Memory B cell (primary cell): ENCODE results near the gene DOK1.
"Not testable (repeated sequence)": the region's sequence is repeated elsewhere in the genome, so short reads cannot be mapped to it uniquely, and the experiment has no call there.

Experiments used
- ATAC-seq: fragments of 150-1000 bp; cut with Tn5 transposase; 2 replicates; pipeline ENCODE4 v1.10.0; 2021; ENCODE audit warnings: low read depth, mild to moderate bottlenecking, moderate library complexity
- DNase-seq, 2 donors: peaks; one replicate each; pipeline ENCODE4 v3.0.0; 2022; ENCODE audit warnings: low spot score in 2 of 2
- H3K27ac Mint-ChIP-seq: one replicate; pipeline ENCODE4 v1.8.0; 2022; ENCODE audit warnings: mild to moderate bottlenecking, moderate library complexity, mixed read lengths
- H3K27me3 Mint-ChIP-seq: one replicate; pipeline ENCODE4 v1.8.0; 2022; ENCODE audit warnings: mixed read lengths
- H3K36me3 Mint-ChIP-seq: one replicate; pipeline ENCODE4 v1.8.0; 2022; ENCODE audit warnings: mild to moderate bottlenecking, mixed read lengths
- H3K4me1 Mint-ChIP-seq: one replicate; pipeline ENCODE4 v1.8.0; 2022; ENCODE audit warnings: mixed read lengths
- H3K4me3 Mint-ChIP-seq: one replicate; pipeline ENCODE4 v1.8.0; 2022; ENCODE audit warnings: mild to moderate bottlenecking, moderate library complexity, mixed read lengths
- H3K9me3 Mint-ChIP-seq: one replicate; pipeline ENCODE4 v1.8.0; 2022; ENCODE audit warnings: mixed read lengths

The DOK1 gene

DNA sequence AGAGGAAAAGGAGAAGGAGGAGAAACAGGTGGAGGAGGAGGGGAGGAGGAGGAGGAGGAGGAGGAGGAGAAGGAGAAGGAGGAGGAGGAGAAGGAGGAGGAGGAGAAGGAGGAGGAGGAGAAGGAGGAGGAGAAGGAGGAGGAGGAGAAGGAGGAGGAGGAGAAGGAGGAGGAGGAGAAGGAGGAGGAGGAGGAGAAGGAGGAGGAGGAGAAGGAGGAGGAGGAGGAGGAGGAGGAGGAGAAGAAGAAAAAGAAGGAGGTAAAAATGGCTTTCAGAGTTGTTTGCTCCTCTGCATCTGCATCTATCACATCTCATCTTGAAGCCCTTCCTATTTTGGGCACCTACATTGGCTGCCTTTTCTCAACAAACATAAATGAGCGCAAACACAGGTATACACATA is 6.5 kb downstream of the DOK1 start:
- H3K27ac Mint-ChIP-seq, H3K27me3 Mint-ChIP-seq, H3K4me3 Mint-ChIP-seq, H3K36me3 Mint-ChIP-seq, DNase-seq, ATAC-seq, H3K9me3 Mint-ChIP-seq, H3K4me1 Mint-ChIP-seq: not testable (repeated sequence)

DNA sequence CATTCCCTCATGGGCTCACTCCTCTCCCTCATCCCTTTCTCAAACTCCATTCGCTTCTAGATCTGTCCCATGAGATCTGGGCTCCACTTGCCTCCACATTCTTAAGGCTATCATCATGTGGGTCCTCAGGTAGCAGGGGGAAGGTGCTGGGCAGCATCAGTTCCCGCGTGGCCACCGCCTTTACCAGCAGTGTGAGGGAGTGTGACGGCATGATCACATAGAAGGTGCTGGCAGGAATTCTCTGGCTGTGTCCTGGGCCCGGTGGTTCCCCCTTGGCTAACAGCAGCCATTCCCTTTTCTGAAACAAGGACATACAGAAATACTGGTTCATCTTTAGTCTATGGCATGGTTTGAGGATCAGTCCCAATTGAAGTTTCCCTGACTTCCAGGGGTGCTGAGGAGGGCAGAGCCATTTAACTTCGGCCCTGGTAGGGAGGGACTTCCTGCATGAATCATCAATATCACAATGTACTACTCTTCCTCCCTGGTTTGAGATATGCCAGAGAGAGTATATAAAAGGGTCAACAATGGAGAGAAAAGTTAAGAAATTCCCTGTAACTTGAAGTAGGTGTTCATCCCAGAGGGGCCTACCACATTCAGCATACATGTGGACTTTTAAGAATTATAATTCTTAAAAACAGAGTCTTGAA is 7.7 kb downstream of the DOK1 start:
- H3K9me3 Mint-ChIP-seq, result no peaks in the 10 kb centered on the region
- no peak for ATAC-seq
- H3K4me1 Mint-ChIP-seq, result peaks cover 3% of the 10 kb centered on the region
- no peaks in the 10 kb centered on the region for H3K36me3 Mint-ChIP-seq
- no peaks in the 10 kb centered on the region for H3K27me3 Mint-ChIP-seq
- H3K4me3 Mint-ChIP-seq, result no peak overlapping the region
- H3K27ac Mint-ChIP-seq, result no peak overlapping the region
- DNase-seq, result no peak

DNA sequence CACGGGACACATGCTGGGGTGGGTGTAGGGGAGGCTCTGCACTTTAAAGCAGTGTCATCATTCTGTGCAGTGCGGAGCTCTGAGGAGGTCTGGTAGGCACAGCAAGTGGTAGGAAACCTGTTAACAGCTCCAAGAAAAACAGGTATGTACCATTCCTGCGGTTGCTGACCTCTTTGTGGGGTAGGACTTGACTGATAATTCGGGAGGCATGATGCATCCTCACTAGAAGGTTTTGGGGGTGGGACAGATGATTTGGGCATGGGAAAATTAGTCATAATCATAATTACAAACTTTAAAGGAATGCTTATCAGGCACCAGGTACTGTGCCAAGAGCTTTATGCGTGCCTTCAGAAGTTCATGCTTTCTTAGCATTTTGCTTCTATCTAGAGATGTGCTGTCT is 9.7 kb downstream of the DOK1 start:
- Mint-ChIP-seq H3K9me3 (no peaks in the 10 kb centered on the region), H3K27ac (no peak overlapping the region), H3K27me3 (no peaks in the 10 kb centered on the region), H3K4me1 (peaks cover 6% of the 10 kb centered on the region), H3K4me3 (no peak overlapping the region), H3K36me3 (no peaks in the 10 kb centered on the region)
- no peak for DNase-seq
- no peak for ATAC-seq

DNA sequence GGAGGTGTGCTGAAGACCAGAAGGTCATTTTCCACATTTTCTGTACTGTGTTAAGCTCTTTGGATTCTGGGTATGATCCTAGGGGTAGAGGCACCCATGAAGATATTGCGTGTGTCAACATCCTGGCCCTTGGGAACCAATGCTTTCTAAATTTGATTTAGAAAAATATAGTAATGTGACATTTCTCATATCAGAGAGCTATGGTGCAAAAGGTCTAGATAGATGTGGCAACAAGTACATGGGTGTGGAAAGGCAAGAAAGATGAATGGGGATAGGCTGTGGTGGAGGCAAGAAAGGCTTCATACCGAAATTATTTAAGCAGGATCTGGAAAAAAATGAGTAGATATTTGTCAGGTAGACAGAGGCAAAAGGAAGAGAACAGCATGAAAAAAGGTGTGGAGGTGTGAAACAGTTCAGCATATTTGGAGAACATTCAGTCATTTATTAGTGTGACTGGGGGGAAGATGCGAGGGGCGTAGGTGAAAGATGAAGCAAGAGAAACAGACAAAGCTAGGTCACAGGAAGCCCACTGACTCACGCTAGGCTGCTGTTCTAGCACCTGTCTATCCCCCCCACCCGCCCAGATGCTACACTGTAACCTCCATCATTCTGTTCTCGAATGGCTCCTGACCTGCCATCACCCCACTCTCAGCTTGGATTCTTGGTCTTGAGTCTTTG is 11.7 kb downstream of the DOK1 start:
- Mint-ChIP-seq H3K4me1 (peaks cover 7% of the 10 kb centered on the region), H3K36me3 (no peaks in the 10 kb centered on the region), H3K27me3 (no peaks in the 10 kb centered on the region), H3K4me3 (no peak overlapping the region), H3K9me3 (no peaks in the 10 kb centered on the region), H3K27ac (no peak overlapping the region)
- DNase-seq, result no peak
- ATAC-seq, result no peak

DNA sequence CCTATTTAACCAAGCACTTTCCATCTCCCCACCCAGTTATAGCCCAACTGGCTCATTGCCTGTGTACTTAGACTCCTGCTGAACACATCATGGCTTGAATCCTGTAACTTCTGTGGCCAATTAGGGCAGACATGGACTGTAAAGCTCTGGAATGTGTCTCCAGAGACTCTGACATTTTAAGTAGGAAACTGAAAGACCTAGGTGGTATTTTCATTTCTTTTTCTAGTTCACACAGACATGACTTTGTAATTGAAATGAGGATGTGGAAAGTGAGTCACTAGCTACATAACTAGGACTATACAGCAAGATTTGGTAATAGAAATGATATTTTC is 12.2 kb downstream of the DOK1 start:
- Mint-ChIP-seq H3K36me3 (no peaks in the 10 kb centered on the region), H3K4me3 (no peak overlapping the region), H3K4me1 (peaks cover 7% of the 10 kb centered on the region), H3K9me3 (no peaks in the 10 kb centered on the region), H3K27ac (no peak overlapping the region), H3K27me3 (no peaks in the 10 kb centered on the region)
- no peak for ATAC-seq
- DNase-seq, result no peak

DNA sequence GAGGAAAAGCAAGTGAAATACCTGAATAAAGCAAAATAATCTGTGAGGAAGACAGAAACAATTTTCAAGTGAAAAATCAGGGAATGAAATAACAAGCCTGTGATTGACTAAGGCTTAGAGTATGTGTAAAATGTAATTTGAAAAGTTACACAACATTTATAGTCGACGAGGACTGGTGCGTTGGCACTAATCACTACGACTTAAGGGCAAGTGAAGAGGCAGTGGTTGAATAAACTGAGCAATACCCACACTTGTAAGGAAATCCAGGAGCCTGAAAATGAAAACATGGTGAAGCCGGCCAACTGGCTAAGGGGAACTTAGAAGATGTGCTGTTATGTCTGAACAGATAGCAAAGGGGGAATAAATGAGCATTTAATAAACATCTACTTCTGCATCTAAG is 13.4 kb downstream of the DOK1 start:
- H3K36me3 Mint-ChIP-seq, result no peaks in the 10 kb centered on the region
- ATAC-seq (no peak), DNase-seq (no peak)
- H3K4me1 Mint-ChIP-seq, result peaks cover 9% of the 10 kb centered on the region
- H3K27me3 Mint-ChIP-seq, result no peaks in the 10 kb centered on the region
- H3K9me3 Mint-ChIP-seq, result no peaks in the 10 kb centered on the region
- H3K4me3 Mint-ChIP-seq, result no peak overlapping the region
- no peak overlapping the region for H3K27ac Mint-ChIP-seq

DNA sequence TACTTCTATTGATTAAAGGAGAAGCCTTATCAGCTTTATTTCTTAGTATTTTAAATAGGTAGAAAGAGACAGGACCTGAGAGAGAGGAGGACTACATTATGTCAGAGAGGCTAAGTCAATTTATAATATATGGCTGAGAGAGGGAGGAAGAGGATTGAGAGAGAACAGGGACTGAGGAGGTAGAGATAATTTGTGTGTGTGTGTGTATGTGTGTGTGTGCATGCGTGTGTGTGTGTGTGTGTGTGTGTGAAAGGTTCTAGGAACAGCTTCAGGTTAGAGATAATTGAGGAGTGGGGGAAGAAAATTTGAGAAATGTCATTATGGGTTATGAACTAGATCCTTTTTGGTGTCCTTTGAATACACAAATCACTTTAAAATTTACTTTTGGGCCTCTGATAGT is 15.2 kb downstream of the DOK1 start:
- Mint-ChIP-seq H3K4me1 (peaks cover 22% of the 10 kb centered on the region), H3K27ac (no peak overlapping the region), H3K27me3 (no peaks in the 10 kb centered on the region), H3K4me3 (no peak overlapping the region), H3K9me3 (peaks cover 2% of the 10 kb centered on the region), H3K36me3 (no peaks in the 10 kb centered on the region)
- DNase-seq (no peak), ATAC-seq (no peak)

DNA sequence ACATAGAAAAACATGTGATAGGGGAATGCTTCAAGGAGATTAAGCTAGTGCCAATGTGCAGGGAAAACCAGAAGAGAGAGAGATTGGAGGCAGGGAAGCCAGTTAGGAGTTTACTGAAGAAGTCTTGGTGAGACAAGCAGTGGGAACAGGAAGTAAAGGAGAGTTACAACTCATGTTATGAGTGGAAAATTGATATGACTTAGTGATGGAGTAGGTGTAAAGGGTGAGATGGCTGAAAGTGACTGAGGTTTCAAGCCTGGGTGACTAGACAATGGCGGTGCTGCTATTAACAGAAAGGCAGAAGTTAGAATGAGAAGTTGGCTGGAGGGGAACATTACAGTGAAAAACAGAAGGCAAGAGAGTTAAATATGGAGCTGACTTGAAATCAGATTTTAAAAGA is 16.5 kb downstream of the DOK1 start:
- Mint-ChIP-seq H3K27me3 (no peaks in the 10 kb centered on the region), H3K4me1 (peaks cover 22% of the 10 kb centered on the region), H3K27ac (no peak overlapping the region), H3K4me3 (no peak overlapping the region), H3K9me3 (peaks cover 2% of the 10 kb centered on the region), H3K36me3 (no peaks in the 10 kb centered on the region)
- no peak for DNase-seq
- peak; percentile 91 for ATAC-seq

DNA sequence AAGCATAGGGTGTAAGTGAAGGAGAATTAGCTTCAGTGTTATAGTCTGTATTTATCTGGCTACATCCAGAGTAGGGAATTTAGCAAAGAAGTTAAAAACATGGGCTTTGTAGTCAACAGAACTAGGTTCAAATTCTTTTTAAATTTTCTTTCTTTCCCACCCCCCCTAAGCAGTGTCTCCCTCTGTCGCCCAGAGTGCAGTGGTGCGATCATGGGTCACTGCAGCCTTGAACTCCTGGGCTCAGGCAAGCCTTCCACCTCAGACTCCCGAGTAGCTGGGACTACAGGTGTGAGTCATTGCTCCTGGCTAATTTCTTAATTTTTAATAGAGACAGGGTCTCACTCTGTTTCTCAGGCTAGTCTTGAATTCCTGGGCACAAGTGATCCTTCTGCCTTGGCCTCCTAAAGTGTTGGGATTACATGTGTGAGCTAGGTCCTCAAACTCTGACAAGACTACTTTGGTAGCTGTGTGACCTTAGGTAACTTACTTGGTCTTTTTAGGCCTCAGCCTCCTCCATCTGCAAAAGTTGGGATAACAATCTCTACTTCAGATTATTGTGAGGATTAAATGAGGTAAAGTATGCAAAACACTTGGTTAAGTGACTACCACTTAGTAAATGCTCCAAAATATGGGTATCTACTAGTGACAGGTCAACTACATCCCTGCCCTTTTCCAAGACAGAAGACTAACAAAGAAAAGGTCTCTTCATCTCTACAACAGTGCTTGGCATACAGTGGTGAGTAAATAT is 17.8 kb downstream of the DOK1 start:
- no peak for ATAC-seq
- Mint-ChIP-seq H3K27me3 (no peaks in the 10 kb centered on the region), H3K36me3 (no peaks in the 10 kb centered on the region), H3K4me1 (peaks cover 33% of the 10 kb centered on the region), H3K9me3 (peaks cover 2% of the 10 kb centered on the region), H3K4me3 (no peak overlapping the region), H3K27ac (no peak overlapping the region)
- DNase-seq, result no peak

DNA sequence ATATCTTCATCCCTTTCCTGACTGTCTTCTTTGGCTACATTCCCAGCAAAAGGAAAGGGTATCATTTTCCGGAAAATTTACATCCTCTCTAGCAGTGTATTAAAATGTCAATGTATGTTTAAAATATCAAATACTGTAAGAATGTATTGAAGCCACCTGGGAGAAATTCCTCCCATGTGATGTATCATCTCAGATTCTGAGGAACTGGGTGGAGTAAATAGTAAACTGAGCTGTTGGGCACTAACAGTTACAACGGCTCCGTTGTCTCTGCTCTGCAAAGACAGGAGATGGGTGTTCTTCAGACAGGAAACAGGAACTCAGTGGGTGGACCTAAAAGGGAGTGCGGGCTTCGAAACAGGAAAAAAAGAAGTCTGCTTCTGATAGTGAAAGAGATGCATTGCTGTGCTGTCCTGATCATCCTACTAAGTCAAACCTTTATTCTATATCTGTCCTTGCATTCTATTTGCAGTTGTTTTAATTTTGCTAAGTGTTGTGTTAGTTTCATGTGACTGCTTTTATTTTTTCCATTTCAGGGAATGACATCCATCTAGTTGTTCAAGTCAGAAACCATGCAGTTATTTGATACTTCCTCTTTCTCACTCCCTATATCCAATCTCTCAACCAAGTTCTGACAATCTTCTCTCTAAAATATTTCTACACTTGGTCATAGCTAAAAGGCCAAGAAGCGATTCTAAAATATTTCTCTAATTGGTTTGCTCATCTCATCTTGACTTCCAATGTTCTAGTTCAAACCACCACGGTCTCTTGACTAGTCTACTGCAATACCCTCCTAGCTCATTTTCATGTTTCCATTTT is 19.4 kb downstream of the DOK1 start:
- Mint-ChIP-seq H3K27ac (peak overlapping the region; percentile 80), H3K27me3 (no peaks in the 10 kb centered on the region), H3K36me3 (no peaks in the 10 kb centered on the region), H3K4me1 (peaks cover 31% of the 10 kb centered on the region), H3K9me3 (peaks cover 2% of the 10 kb centered on the region), H3K4me3 (peak overlapping the region; percentile 70)
- ATAC-seq (peak; percentile 66), DNase-seq (no peak)

DNA sequence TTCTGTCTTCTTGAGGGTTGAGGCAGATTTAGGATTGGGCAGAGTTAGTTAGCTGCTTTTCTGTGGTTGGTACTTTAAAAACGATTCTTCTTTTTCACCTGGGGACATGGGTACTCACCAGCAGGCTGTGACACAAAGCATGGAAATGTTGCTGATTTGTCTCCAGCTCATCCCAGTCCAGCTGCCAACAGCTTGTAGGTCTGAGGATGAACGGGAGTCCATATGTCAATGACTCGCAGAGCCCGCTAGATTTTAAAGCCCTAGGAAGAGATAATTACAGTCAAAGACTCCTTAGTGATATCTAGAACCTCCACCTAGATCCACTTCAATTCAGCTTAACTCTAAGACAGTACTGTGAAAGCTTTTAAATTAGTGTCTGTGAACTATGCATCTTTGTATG is 20.8 kb downstream of the DOK1 start:
- H3K27me3 Mint-ChIP-seq, result peaks cover 2% of the 10 kb centered on the region
- H3K36me3 Mint-ChIP-seq, result no peaks in the 10 kb centered on the region
- H3K27ac Mint-ChIP-seq, result no peak overlapping the region
- ATAC-seq (no peak), DNase-seq (no peak)
- H3K4me3 Mint-ChIP-seq, result no peak overlapping the region
- peaks cover 2% of the 10 kb centered on the region for H3K9me3 Mint-ChIP-seq
- peaks cover 28% of the 10 kb centered on the region for H3K4me1 Mint-ChIP-seq

DNA sequence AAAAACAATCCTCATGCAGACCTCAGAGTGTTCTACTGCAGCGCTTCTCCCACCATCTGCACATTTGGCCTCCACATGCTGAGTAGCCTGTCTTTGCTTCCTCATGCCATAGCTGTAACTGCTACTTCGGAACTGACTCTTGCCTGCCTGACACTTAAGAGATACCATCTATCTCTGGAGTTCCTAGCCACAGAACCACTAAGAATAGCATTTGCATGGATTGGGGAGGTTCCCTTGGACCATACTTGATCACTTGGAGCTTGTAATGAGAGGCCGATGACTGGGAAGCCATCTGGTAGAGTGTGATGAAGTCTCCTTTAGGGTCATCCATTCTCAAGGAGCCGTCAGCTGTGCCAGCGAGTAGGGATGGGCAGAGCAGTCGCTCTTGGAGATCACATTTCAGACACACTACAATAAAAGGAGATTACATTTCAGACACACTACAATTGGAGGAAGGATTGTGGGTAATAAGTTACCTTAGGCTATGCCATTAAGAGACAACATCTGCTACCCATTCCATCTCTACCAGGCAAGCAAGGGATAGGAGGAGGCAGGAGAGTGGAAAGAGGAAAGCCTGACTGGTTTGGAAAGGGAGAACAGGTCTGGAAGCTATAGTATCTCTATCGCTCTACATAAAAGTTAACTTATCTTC is 21.8 kb downstream of the DOK1 start:
- H3K27ac Mint-ChIP-seq, result no peak overlapping the region
- H3K9me3 Mint-ChIP-seq, result peaks cover 2% of the 10 kb centered on the region
- peaks cover 28% of the 10 kb centered on the region for H3K4me1 Mint-ChIP-seq
- H3K36me3 Mint-ChIP-seq, result no peaks in the 10 kb centered on the region
- H3K27me3 Mint-ChIP-seq, result peaks cover 2% of the 10 kb centered on the region
- H3K4me3 Mint-ChIP-seq, result no peak overlapping the region
- ATAC-seq, result no peak
- DNase-seq, result no peak

DNA sequence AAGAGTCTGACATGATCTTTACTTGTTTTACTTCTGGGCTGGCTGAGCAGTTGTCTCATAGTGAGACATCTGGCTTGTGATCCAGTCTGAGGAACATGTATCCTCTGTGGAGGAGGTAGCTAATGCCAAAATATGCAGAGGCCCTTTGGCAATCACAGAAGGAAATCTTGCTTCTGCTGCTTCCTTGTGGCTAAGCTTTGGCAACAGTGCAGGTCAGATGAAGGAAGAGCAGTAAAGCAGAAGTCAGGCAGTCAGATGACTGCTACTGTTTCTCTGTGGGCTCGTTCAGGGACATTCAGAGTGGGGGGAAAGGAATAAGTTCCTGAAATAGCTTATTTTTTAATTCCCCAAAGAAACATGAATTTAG is 22.3 kb downstream of the DOK1 start:
- peak; percentile 61 for ATAC-seq
- Mint-ChIP-seq H3K9me3 (peaks cover 2% of the 10 kb centered on the region), H3K4me1 (peaks cover 27% of the 10 kb centered on the region), H3K4me3 (no peak overlapping the region), H3K36me3 (no peaks in the 10 kb centered on the region), H3K27ac (no peak overlapping the region), H3K27me3 (peaks cover 3% of the 10 kb centered on the region)
- no peak for DNase-seq

DNA sequence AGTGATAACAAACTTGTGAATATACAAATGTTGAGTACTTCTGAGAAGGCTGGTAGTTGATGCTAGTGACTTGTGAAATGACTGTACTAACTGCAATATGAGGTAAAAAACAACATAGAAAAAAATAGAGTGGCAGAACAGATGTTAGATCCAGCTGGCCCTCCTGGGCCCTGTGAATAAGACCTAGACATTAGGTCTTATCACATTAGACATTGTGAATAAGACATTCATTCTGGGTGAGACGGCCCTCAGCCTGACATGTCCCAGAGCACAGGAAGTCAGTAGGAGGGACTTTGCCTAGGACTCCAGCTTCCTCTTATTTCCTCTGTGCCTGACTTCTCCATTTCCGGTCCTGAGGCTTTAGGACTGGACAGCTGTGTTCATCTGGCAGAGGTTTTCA is 22.9 kb downstream of the DOK1 start:
- no peaks in the 10 kb centered on the region for H3K36me3 Mint-ChIP-seq
- no peak overlapping the region for H3K27ac Mint-ChIP-seq
- DNase-seq (no peak), ATAC-seq (peak; percentile 22)
- peaks cover 2% of the 10 kb centered on the region for H3K9me3 Mint-ChIP-seq
- H3K4me1 Mint-ChIP-seq, result peaks cover 25% of the 10 kb centered on the region
- H3K4me3 Mint-ChIP-seq, result no peak overlapping the region
- peaks cover 3% of the 10 kb centered on the region for H3K27me3 Mint-ChIP-seq
